GM11168 (cell line): ENCODE data around the gene NOX1.
"Not testable (repeated sequence)": the region's sequence is repeated elsewhere in the genome, so short reads cannot be mapped to it uniquely, and the experiment has no call there.

Source experiments
- in situ Hi-C: fragments of 300-500 bp; cut with MboI; formaldehyde crosslinking; loops from one replicate; pipeline ENCODE4 v1.12.0; 2022; ENCODE audit warnings: low sequenced_read_pairs; ENCODE audit not compliant: unreplicated experiment

The NOX1 gene

GRCh38 chrX:100819837-100820666, 54.1 kb downstream of the NOX1 start, which contains the start of gene CSTF2:
TSS of gene CSTF2 (plus strand) at chrX:100820391. CDS start at chrX:100820417, 26 bp downstream.
- in situ Hi-C loops, result no loop called here

GRCh38 chrX:100819534-100819836, 54.7 kb downstream of the NOX1 start:
- in situ Hi-C loops, result no loop called here

GRCh38 chrX:100817340-100817739, 56.8 kb downstream of the NOX1 start:
- in situ Hi-C loops, result no loop called here

- in situ Hi-C loops, result no loop called here
Observed at GRCh38 chrX:100812216-100813158, 61.7 kb downstream of the NOX1 start.

GRCh38 chrX:100808265-100808664, 65.9 kb downstream of the NOX1 start:
- in situ Hi-C loops, result not testable (repeated sequence)

GRCh38 chrX:100804780-100805179, 69.4 kb downstream of the NOX1 start:
- in situ Hi-C loops, result no loop called here

GRCh38 chrX:100802843-100803242, 71.3 kb downstream of the NOX1 start:
- in situ Hi-C loops, result no loop called here

- in situ Hi-C loops, result no loop called here
Observed at GRCh38 chrX:100798484-100799214, 75.5 kb downstream of the NOX1 start.

GRCh38 chrX:100797359-100797758, 76.8 kb downstream of the NOX1 start:
- in situ Hi-C loops, result no loop called here

GRCh38 chrX:100796371-100796770, 77.8 kb downstream of the NOX1 start:
- in situ Hi-C loops, result not testable (repeated sequence)
